Keratinocyte (primary cell): Measurements from ENCODE around the gene LIN52. TPM values are rescaled to one million over a fixed set of nuclear protein-coding genes. Genes with fewer than 3 reads are reported as not detected.

Source experiments
- DNase-seq: peaks from one replicate; pipeline ENCODE4 v3.0.0-alpha.2; 2011; ENCODE audit warnings: low read depth, missing footprints, low spot score
- FAIRE-seq: peaks from 2 replicates; lab custom pipeline; 2011; peaks lifted over from hg19 to GRCh38; lab: Jason Lieb, UNC
- H2AFZ ChIP-seq: 2 replicates; pipeline ENCODE4 v1.6.0; 2012; ENCODE audit warnings: low read length, control low read depth, inconsistent platforms; ENCODE audit not compliant: control insufficient read depth
- H3K27ac ChIP-seq: 2 replicates; pipeline ENCODE4 v1.5.1; 2011; ENCODE audit warnings: low read length; ENCODE audit not compliant: control insufficient read depth, insufficient read depth
- H3K27me3 ChIP-seq: 3 replicates; pipeline ENCODE4 v1.6.0; 2011; ENCODE audit warnings: low read length; ENCODE audit not compliant: control insufficient read depth, insufficient read depth; ENCODE audit errors: extremely low read depth
- H3K36me3 ChIP-seq, 2 experiments: 2 replicates in 1 of 2; 3 replicates in 1 of 2; pipeline ENCODE4 v1.5.1; 2011; ENCODE audit warnings: low read length in 2 of 2, mild to moderate bottlenecking in 1 of 2; ENCODE audit not compliant: control insufficient read depth in 2 of 2, insufficient read depth in 2 of 2; ENCODE audit errors: extremely low read depth in 1 of 2
- H3K4me1 ChIP-seq: 3 replicates; pipeline ENCODE4 v1.5.1; 2011; ENCODE audit warnings: low read length; ENCODE audit not compliant: control insufficient read depth, insufficient read depth; ENCODE audit errors: extremely low read depth
- H3K4me2 ChIP-seq: 3 replicates; pipeline ENCODE4 v1.6.0; 2011; ENCODE audit warnings: low read depth, low read length; ENCODE audit not compliant: control insufficient read depth, insufficient read depth; ENCODE audit errors: extremely low read depth
- H3K4me3 ChIP-seq, 3 experiments: fragments of 200-600 bp in 1 of 3; sonication (generic) in 1 of 3; 2 replicates in 2 of 3; 3 replicates in 1 of 3; pipeline ENCODE4 v1.5.1; 2011 to 2016; ENCODE audit warnings: low read length in 3 of 3, mild to moderate bottlenecking in 3 of 3, control low read depth in 2 of 3, inconsistent platforms in 1 of 3, low read depth in 1 of 3, mixed read lengths in 1 of 3, mixed run types in 1 of 3, moderate library complexity in 1 of 3; ENCODE audit not compliant: control insufficient read depth in 2 of 3, insufficient read depth in 2 of 3; ENCODE audit errors: extremely low read depth in 1 of 3
- H3K79me2 ChIP-seq: 2 replicates; pipeline ENCODE4 v1.6.0; 2012; ENCODE audit warnings: low read length; ENCODE audit not compliant: control insufficient read depth, insufficient read depth
- H3K9ac ChIP-seq: 3 replicates; pipeline ENCODE4 v1.6.0; 2011; ENCODE audit warnings: low read length; ENCODE audit not compliant: control insufficient read depth, insufficient read depth; ENCODE audit errors: extremely low read depth
- H3K9me1 ChIP-seq: 3 replicates; pipeline ENCODE4 v1.6.0; 2011; ENCODE audit warnings: low read length; ENCODE audit not compliant: control insufficient read depth, insufficient read depth; ENCODE audit errors: extremely low read depth
- H3K9me3 ChIP-seq: 2 replicates; pipeline ENCODE4 v1.5.1; 2012; ENCODE audit warnings: low read depth, low read length; ENCODE audit not compliant: control insufficient read depth
- H4K20me1 ChIP-seq: 3 replicates; pipeline ENCODE4 v1.6.0; 2011; ENCODE audit warnings: low read length; ENCODE audit not compliant: control insufficient read depth, insufficient read depth; ENCODE audit errors: extremely low read depth
- EZH2 ChIP-seq: IDR thresholded peaks from one replicate; pipeline ENCODE4 v1.6.1; 2012; ENCODE audit warnings: inconsistent platforms, mild to moderate bottlenecking, low read length, moderate library complexity
- dilution Hi-C: fragments of 300-500 bp; cut with MboI; formaldehyde crosslinking; loops from one replicate; pipeline ENCODE4 v1.7.0; 2020; ENCODE audit warnings: low sequenced_read_pairs; ENCODE audit not compliant: extremely low pct_ligation_motif_present
- polyA plus RNA-seq, 5 experiments: library from polyadenylated mRNA; depleted of rRNA in 3 of 5; stranded (reverse) in 3 of 5; stranded (forward) in 1 of 5; unstranded in 1 of 5; fragments of >200 nt; gene quantifications; 1 replicate in 1 of 5; 2 replicates in 3 of 5; 3 replicates in 1 of 5; pipeline versions ENCODE4 v1.2.1 to v1.2.3, GENCODE V29; 2011 to 2012; ENCODE audit warnings: missing spikeins in 2 of 5, low read depth in 1 of 5, low replicate concordance in 1 of 5
- small RNA-seq, 3 experiments: library from RNA; depleted of rRNA; stranded (forward); fragments of <200 nt; gene quantifications; one replicate each; pipeline ENCODE3, GENCODE V24; 2012; ENCODE audit warnings: low read depth in 3 of 3, low replicate concordance in 1 of 3; ENCODE audit not compliant: insufficient read length in 3 of 3
- TF ChIP-seq, protein P1 (sequence below), 3 experiments: IDR thresholded peaks in 1 of 3; conservative IDR thresholded peaks in 1 of 3; optimal IDR thresholded peaks in 1 of 3; 2 replicates in 2 of 3; 3 replicates in 1 of 3; pipeline versions ENCODE3 to v1.5.1; 2011; ENCODE audit warnings: low read length in 3 of 3, mild to moderate bottlenecking in 3 of 3, moderate library complexity in 2 of 3, control low read depth in 1 of 3, inconsistent platforms in 1 of 3; ENCODE audit not compliant: insufficient read depth in 2 of 3; ENCODE audit errors: extremely low read depth in 1 of 3

LIN52 gene
- polyA plus RNA-seq, 1 donor (not counting 4 experiments of a cell fraction or from before 2014, with no cell fraction given), result 6.8 TPM

DNA sequence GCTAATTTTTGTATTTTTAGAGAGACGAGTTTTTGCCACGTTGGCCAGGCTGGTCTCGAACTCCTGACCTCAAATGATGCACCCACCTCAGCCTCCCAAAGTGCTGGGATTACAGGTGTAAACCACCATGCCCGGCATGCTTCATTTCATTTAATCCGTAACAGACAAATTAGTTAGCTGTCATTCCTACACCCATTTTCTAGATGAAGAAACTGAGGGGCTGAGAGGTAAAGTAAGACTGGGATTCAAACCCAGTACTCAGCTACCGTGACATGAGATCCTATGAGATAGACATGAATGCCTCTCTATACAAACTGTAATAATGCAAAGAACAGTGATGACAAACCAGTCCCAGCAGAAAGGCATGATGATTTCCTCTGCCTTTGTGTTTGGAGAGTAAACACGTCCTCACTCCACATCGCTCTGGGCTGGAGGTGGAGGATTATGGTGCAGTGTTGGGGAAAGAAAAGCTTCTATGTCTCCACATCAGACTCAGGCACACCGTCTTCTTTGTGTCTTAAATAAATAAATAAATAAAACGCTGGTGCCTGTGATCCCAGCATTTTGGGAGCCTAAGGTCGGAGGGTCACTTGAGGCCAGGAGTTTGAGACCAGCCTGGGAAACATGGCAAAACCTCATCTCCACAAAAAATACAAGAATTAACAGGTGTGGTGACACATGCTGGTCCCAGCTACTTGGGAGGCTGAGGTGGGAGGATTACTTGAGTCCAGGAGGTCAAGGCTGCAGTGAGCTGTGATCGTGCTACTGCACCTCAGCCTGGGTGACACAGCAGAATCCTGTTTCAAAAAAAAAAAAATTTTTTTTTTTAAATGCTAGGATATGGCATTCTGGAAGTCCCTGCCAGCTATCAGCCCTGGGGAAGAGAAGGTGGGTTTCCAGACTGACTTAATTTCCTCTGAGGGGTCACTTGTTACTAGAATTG, 164.9 kb downstream of the LIN52 start:
- Histone ChIP-seq H3K9me1 (no peaks in the 10 kb centered on the region), H4K20me1 (no peaks in the 10 kb centered on the region), H3K36me3 (no peaks in the 10 kb centered on the region), H3K27me3 (peaks cover 42% of the 10 kb centered on the region), H3K9me3 (no peaks in the 10 kb centered on the region), H3K9ac (no peak overlapping the region), H3K79me2 (no peaks in the 10 kb centered on the region), H2AFZ (no peak overlapping the region), H3K4me2 (no peak overlapping the region), H3K4me3 (no peak overlapping the region), H3K4me1 (no peaks in the 10 kb centered on the region), H3K27ac (no peak overlapping the region)
- dilution Hi-C loops, result no loop called here
- DNase-seq (no peak), FAIRE-seq (no peak)
- TF ChIP-seq EZH2, result no peak
- TF ChIP-seq, protein P1, sequence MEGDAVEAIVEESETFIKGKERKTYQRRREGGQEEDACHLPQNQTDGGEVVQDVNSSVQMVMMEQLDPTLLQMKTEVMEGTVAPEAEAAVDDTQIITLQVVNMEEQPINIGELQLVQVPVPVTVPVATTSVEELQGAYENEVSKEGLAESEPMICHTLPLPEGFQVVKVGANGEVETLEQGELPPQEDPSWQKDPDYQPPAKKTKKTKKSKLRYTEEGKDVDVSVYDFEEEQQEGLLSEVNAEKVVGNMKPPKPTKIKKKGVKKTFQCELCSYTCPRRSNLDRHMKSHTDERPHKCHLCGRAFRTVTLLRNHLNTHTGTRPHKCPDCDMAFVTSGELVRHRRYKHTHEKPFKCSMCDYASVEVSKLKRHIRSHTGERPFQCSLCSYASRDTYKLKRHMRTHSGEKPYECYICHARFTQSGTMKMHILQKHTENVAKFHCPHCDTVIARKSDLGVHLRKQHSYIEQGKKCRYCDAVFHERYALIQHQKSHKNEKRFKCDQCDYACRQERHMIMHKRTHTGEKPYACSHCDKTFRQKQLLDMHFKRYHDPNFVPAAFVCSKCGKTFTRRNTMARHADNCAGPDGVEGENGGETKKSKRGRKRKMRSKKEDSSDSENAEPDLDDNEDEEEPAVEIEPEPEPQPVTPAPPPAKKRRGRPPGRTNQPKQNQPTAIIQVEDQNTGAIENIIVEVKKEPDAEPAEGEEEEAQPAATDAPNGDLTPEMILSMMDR (optimal IDR thresholded peaks at IDR 0.05 in 1 of 3, IDR thresholded peaks at IDR 0.05 in 1 of 3, conservative IDR thresholded peaks at IDR 0.05 in 1 of 3; ENCODE audit: extremely low read depth in 1 of 3, insufficient read depth in 2 of 3, low read length in 3 of 3), result no peak

Small RNA genes lying within 50 kb of the gene (small RNA-seq; reads per million reads assigned to genes)
- gene AC006349.1 (0 reads per million in 3 experiments), gene RN7SL530P (0 to 0.33 (median 0) reads per million in 3 experiments)

Other genes starting within 250 kb of the LIN52 start
- gene PTGR2, start 233.1 kb upstream of the LIN52 start, polyA plus RNA-seq, result 5.0 to 19.5 TPM (median 8.2 TPM) in 3 replicates
- gene ZNF410, start 198.1 kb upstream of the LIN52 start, polyA plus RNA-seq, result 44.3 to 57.9 TPM (median 54.8 TPM) in 3 replicates
- gene FAM161B, start 134.9 kb upstream of the LIN52 start, polyA plus RNA-seq, result 1.5 to 1.7 TPM (median 1.5 TPM) in 3 replicates
- 24.2 to 31.8 TPM (median 28.4 TPM) in 3 replicates for gene COQ6, start 134.7 kb upstream of the LIN52 start, polyA plus RNA-seq
- 8.7 to 10.5 TPM (median 10.4 TPM) in 3 replicates for gene ENTPD5, start 65.7 kb upstream of the LIN52 start, polyA plus RNA-seq
- 1.9 to 3.0 TPM (median 2.7 TPM) in 3 replicates for gene BBOF1, start 65.6 kb upstream of the LIN52 start, polyA plus RNA-seq
- gene ALDH6A1, start 503 bp upstream of the LIN52 start, polyA plus RNA-seq, result 6.4 to 9.0 TPM (median 8.0 TPM) in 3 replicates
- gene VSX2, start 154.5 kb downstream of the LIN52 start, polyA plus RNA-seq, result not detected in 3 replicates
- 12.9 to 19.5 TPM (median 15.3 TPM) in 3 replicates for gene ABCD4, start 218.0 kb downstream of the LIN52 start, polyA plus RNA-seq